ENCODE results near the gene UVRAG. TPM values are rescaled to one million over a fixed set of nuclear protein-coding genes. Genes with fewer than 3 reads are reported as not detected.

Gene UVRAG
- polyA plus RNA-seq, 3 donors = 3.8 to 19.2 (median 13.4) TPM

DNA sequence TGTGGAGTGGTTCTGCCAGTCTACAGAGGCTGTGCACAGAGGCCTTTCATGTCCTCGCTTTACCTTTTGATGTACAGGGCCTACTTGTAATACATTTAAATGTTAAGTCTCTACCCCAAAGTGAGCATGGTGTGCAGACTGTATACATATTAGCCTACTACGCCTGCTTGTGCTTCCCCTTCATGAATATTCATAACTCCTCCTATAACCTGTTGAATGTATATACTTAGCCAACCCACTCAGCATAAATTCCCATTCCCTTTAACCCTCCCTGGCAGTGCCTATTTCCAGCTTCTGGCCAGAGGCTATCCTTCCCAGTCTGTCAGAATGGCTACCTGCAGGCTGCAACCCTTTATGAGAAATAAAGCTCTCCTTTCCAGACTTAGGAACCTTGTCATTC is 275.2 kb downstream of the UVRAG start:
- WGBS, 3 donors = 96 to 98% (median 96%) methylated on average over 2 of the region's 2 CpGs
- H3K27ac ChIP-seq (ENCODE audit: low read depth, low read length) = no peak overlapping the region

DNA sequence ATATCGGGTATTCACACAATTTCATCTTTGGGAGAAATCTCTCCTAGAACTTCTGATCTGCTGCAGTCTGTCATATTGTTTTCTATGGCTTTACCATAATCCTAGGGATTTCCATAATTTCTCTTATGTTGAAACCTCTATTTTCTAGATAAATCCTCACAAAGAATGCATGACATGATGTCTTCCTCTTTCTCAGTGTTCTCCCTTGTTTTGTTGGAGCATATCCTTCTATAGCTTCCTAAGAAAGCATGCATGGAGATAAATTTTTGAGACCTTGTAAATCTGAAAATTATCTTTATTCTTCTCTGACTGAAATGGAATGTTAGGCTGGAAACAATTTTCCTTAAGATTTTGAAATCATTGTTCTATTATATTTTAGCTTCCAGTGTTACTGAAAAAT is 275.8 kb downstream of the UVRAG start:
- 88 to 100% (median 97%) methylated on average over 1 of the region's 1 CpG for WGBS, 3 donors
- no peak overlapping the region for H3K27ac ChIP-seq (ENCODE audit: low read depth, low read length)

DNA sequence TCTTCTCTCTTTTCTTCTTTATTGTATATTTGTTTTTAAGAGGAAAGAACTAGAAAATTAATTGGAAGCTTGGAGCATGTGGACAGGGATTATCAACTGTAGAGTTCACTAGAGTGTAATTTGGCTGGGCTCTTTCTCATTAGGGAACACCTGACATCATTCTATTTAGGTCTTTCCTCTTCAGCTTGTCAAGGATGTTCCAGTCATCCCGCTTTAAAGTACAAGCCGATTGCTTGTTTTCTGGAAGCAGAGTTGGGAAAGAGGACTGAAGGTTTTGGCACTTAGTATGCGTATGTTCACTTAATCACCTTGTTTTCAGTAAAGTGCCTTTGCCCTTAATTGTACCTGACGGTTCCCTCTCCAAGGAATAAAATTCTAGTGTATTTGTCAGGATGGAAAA is 279.7 kb downstream of the UVRAG start:
- 70 to 86% (median 79%) methylated on average over 4 of the region's 4 CpGs for whole genome bisulfite sequencing, 3 donors
- H3K27ac ChIP-seq (ENCODE audit: low read depth, low read length) = no peak overlapping the region

DNA sequence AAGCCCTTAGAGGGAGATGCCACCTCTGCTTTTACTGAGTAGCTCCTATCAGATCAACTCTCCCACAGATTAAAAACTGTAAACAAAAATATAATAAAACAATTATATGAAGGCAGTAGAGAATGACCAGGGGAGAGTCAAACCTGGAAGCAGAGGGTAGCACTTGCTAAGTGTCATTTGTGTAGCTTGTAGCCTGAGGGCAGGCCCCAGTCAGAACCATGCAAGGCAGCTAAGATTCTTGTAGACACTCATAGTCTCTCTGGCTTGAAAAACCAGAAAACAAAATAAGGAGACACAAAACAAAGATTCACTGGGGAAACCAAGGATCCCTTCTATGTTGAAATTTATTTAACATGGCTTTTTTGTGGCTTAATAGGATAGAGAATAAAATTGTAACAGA is 280.9 kb downstream of the UVRAG start:
- H3K27ac ChIP-seq (ENCODE audit: low read depth, low read length) = no peak overlapping the region

DNA sequence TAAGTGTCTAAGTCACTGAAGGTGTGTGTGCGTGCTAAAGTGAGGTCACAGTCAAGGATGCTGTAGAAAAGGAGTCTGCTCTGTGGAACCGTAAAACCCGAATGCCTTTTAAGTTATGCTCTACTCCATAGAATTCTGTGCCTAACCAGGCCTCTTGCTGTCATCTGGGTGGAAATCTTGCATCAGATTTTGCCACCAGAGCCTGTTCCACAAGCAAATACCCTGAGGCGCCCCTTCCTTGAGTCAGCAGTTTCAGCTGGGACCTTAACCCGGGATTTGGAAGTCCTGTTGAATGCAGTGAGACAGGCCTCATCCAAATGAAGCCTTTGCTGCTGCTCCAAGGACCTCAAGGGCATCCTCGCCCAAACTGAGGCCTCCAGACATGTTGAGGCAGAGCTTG is 281.5 kb downstream of the UVRAG start:
- no peak overlapping the region for H3K27ac ChIP-seq (ENCODE audit: low read depth, low read length)
- 77 to 94% (median 79%) methylated on average over 6 of the region's 6 CpGs for WGBS, 3 donors

DNA sequence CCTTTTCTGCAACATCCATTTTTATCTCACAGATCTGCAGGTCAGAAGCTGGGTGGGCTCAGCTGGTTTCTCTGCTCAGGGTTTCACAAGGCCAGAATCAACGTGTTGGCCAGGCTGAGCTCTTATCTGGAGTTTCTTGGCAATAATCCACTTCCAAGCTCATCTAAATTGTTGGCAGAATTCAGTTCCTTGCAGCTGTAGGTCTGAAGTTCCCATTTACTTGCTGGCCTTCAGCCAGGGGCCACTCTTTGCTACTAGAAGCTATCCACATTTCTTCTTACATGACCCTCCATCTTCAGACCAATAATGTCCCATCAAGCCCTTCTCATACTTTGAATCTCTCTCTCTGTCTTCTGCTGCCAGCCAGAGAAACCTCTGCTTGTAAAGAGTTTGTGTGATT is 287.8 kb downstream of the UVRAG start:
- 2 to 8% (median 5%) methylated on average over 1 of the region's 1 CpG for WGBS, 3 donors

DNA sequence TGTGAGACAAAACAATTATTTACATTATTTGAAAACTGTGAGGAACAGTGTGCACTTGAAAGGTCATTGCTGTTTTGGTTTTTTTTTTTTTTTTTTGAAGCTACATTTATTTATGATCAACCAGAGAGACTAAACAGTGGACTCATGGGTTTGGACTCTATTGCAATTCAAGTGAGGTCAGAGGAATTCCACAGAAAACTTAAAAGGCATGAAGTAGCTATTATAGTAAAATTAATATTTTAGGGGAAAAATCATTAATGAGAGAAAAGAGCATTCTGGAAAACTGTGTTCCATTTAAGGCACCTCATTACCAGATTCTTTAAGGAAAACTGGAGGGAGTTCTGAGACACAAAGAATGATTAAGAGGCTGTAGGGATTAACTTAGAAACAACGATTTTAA is 288.4 kb downstream of the UVRAG start:
- no peak overlapping the region for H3K27ac ChIP-seq (ENCODE audit: low read depth, low read length)
- WGBS, 3 donors = 63 to 74% (median 64%) methylated on average over 1 of the region's 1 CpG

More for the DNA sequence above, 287.8 kb downstream of the UVRAG start:
- H3K27ac ChIP-seq (ENCODE audit: low read depth, low read length) = no peak overlapping the region

DNA sequence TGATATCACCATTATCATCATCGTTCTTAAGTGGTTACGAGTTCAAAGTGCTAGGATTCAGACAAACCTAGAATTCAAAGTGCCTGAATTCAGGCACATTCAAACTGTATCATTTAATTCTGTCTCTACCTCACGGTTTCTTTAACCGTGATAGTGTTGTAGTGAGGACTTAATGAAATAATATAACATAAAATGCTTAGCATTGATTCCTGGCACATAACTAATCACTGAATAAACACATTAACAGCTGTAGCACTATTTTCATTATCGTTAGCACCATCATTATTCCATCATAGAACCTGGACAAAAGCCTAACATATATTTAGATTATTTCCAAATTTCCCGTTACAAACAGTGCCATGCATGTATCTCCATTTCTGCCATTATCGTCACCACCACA is 289.3 kb downstream of the UVRAG start:
- no peak overlapping the region for H3K27ac ChIP-seq (ENCODE audit: low read depth, low read length)
- 89 to 96% (median 96%) methylated on average over 7 of the region's 7 CpGs for WGBS, 3 donors

DNA sequence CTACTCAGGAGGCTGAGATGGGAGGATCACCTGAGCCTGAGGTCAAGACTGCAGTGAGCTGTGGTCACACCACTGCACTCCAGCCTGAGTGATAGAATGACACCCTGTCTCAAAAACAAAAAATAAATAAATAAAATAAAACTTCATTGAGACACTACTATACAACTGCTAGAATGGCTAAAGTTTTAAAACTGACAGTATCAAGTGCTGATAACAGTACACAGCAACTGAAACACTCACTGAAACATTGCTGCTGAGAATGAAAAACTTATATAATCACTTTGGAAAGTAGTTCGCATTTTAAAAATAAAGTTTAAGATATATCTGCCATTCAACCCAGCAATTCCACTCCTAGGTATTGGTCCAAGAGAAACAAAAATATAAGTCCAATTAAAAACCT is 290.6 kb downstream of the UVRAG start:
- no peak overlapping the region for H3K27ac ChIP-seq (ENCODE audit: low read depth, low read length)
- WGBS, 3 donors = 97 to 100% (median 98%) methylated on average over 1 of the region's 1 CpG

DNA sequence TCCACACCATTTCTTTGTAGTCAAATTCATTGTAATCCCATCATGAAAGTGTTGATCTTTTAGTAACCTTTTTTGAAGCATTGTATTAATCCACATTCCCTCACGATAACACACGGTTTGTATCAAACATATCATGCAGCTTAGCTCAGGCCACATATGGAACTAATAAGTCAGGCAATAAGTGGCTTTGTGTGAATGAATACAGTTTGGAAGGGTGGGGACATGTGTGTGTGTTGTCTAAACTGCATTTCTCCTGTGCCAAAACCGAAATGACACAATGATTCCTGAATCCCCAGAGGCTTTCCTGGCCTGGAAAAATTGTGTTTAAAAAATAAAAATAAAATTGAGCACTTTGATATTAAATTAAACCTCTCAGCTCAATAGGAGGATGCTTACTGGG is 293.0 kb downstream of the UVRAG start:
- WGBS, 3 donors = 67 to 84% (median 67%) methylated on average over 3 of the region's 3 CpGs
- no peak overlapping the region for H3K27ac ChIP-seq (ENCODE audit: low read depth, low read length)

DNA sequence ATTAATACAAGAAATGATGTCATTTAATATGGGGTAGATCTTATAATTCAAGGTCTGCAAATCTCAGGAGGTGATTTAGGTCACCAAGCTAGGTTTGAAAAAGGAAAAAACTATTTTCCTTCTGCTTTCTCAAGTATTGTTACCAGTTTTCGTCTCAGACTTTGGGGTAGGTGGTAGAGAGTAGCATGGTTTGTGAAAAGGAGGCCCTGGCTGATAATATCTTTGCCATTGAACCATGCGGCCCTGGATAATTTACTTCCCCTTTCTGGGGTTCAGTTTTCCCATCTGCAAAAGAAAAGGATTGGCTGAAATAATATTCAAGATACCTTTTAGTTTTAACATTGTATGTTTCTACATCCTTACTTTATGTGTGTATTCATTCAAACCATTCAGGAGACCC is 299.2 kb downstream of the UVRAG start:
- WGBS, 3 donors = 64 to 91% (median 69%) methylated on average over 2 of the region's 2 CpGs

DNA sequence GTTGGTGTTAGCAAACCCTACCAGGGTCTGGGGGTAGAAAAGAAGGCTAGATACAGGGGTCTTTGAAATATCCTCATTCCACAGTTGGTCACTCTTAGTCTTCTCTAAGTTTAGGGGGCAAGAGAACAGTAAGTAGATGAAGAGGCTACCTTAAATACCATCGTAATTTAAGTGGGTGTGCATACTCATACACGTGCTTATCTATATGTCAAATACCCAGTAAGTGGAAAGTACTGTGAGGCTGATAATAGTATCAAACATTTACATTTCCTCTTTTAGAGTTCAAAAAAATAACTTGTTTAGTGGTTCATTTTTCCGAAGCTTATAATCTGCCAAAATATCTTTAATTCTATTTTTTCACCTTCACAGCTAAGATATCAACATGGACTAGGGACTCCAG is 300.5 kb downstream of the UVRAG start:
- no peak overlapping the region for H3K27ac ChIP-seq (ENCODE audit: low read depth, low read length)
- WGBS, 3 donors = 49 to 90% (median 85%) methylated on average over 3 of the region's 3 CpGs

More for the DNA sequence above, 299.2 kb downstream of the UVRAG start:
- no peak overlapping the region for H3K27ac ChIP-seq (ENCODE audit: low read depth, low read length)

DNA sequence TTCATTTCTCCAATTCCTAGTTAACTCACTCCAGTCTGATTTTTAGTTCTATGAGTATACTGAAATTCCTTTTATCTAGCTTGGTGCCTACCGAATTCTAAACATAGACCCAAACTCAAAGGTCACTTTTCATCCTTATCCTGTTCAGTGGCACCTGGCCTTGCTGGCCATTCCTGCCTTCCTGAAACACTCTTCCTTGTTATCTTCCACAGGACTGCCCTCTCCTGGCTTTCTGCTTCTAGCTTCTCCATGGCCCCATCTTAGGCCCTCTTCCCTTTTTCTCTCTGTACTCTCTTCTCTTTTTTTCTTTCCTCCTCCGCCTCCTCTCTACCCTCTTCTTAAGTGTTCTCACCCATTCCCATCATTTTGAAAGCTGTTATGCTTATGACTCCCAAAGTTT is 304.0 kb downstream of the UVRAG start:
- WGBS, 3 donors = 60 to 69% (median 68%) methylated on average over 2 of the region's 2 CpGs
- H3K27ac ChIP-seq (ENCODE audit: low read depth, low read length) = no peak overlapping the region

DNA sequence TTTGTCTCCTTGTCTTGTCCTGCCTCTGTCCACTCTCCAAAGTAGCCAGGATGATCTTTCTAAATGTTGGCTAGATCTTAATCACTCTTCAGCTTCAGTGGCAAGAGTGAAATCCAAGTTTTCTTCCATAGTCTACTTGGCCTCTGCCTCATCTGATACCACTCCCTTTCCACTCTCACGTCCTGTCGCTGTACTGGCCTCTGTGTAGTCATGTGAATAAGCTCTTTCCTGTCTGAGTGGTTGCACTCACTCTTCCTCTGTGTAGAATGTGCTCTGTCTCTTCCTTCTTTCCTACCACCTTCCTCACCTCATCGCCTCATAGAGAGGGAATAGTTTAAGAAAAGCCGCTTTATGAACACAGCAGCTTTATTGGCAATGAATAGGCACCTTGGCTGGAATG is 304.8 kb downstream of the UVRAG start:
- WGBS, 3 donors = 38 to 80% (median 43%) methylated on average over 4 of the region's 4 CpGs
- H3K27ac ChIP-seq (ENCODE audit: low read depth, low read length) = no peak overlapping the region

DNA sequence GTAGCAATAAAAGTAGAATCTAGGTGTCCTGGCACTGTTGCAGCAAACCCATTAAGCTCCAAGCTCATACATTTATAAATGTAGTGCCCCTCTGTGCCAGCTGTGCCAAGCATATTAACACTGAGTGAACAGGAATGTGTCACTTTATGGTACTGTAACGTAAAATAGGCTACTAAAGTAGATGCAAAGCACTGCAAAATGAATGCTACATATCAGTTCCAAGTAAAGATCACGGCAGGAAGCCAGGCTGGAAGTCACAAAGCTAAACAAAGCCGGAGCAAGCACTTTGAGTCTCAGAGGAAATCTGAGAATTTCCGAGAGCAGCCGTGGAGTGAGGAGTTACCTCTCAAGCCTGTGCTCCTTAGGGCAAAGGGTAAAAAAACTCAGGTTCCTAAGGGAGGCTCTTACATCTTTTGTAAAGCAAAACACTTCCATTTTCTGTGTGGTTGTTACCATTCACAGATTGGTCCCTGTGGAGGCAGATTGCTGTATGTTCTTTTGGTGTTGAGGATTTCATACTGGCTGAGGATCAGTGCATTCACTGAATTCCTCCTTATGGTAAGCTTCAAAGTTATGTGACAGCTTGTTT is 305.6 kb downstream of the UVRAG start:
- no peak overlapping the region for H3K27ac ChIP-seq (ENCODE audit: low read depth, low read length)
- WGBS, 3 donors = 20 to 65% (median 48%) methylated on average over 5 of the region's 5 CpGs

DNA sequence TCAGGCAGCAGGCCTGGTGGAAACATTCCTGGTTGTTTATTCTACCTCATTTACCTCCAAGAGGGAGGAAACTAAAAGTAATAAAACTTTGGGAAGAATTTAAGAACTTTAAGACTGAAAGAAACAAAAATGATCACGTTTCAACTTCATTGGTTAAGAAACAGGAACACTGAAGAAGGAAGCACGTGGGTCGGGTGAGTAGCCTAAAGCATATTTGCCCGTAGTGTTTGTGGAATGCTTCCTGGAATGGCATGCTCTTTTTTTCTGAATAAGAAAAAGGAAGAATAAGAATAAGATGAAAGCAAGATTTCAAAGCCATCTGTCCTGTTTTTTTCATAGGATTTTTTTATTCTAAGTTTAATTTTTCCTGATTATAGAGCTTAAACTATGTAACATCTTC is 308.2 kb downstream of the UVRAG start:
- 27 to 76% (median 44%) methylated on average over 4 of the region's 4 CpGs for WGBS, 3 donors
- no peak overlapping the region for H3K27ac ChIP-seq (ENCODE audit: low read depth, low read length)

DNA sequence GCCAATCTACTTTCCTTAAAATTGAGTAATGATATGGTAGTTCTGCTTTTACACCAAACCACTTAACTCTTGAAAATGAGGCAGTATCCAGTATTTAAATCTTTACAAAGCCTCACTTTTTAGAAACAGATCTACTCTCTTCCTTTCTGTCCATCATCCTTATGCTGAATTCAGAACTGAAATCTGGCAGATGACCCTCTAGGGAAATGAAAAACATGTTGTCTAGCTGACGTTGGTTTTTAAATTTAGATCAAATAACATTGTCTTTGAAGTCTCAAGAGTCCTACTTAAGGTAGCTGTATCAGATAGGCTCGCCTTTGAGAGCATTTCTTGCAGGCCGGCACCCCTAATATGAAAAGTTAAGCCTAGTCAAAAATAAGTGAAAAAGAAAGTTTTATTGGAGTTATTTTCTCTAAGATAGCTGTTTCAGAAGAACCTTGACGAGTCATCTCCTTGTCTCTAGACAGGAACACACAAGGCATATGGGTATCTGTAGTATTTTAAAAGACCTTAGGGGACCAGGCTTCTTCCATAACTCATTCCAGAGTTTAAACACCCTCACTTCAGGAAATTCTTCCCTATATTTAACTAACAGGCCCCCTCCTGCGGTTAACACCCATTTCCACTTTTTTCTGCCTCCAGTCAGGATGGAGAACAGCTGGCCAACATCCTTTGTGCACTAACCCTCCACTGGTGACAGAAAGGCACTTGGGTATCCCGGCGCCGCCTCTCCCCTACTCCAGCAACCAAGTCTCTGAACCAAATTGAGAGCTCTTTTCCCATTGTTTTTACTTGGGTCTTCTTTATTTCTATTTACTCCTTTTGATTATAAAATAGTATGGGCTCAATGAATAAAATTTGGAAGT is 310.1 kb downstream of the UVRAG start:
- H3K27ac ChIP-seq (ENCODE audit: low read depth, low read length) = no peak overlapping the region
- 72 to 84% (median 72%) methylated on average over 8 of the region's 8 CpGs for WGBS, 3 donors

DNA sequence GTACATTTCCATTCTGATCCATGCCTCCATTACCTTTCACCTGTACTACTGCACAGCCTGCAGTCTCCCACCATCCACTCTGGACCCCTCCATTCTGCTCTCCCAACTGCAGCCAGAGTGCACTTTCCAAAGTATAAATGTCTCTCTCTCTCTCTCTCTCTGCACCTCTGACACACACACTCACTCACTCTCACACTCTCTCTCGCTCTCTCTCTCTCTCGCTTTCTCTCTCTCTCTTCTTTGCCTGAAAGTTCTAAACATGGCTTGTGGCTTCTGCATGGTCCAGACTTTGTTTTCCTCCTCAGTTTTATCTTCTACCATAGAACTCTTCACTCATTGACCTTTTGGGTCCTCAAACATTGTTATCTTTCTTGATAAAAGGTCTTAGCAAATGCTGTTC is 314.7 kb downstream of the UVRAG start:
- 86 to 93% (median 93%) methylated on average over 2 of the region's 2 CpGs for WGBS, 3 donors
- H3K27ac ChIP-seq (ENCODE audit: low read depth, low read length) = no peak overlapping the region

DNA sequence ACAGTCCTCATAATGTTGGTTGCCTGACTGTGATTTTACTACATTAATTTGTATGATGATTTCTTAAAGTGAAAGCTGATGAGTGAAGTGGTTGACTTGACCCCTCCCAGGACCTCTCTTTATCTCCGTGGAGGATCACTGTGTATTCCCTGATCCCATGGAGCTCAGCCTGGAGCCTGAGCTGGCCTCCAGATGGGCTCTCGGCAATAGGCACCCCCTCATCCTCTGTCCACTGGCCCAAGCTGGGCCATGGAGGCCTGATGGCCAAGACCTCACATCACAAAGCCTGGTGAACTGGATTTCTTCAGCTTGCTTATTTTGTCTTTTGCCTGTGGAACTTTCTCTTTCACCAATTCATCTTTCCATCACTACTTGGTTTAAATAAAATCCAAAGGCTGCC is 316.1 kb downstream of the UVRAG start:
- 58 to 78% (median 65%) methylated on average over 2 of the region's 2 CpGs for WGBS, 3 donors
- H3K27ac ChIP-seq (ENCODE audit: low read depth, low read length) = no peak overlapping the region

Measured in adipose tissue (tissue), 3 donors.